Pulmonary artery endothelial cell (primary cell): ENCODE results near the gene CLSTN1. TPM values are rescaled to one million over a fixed set of nuclear protein-coding genes. Genes with fewer than 3 reads are reported as not detected.
"Not testable (repeated sequence)": the region's sequence is repeated elsewhere in the genome, so short reads cannot be mapped to it uniquely, and the experiment has no call there.

Experiments
- DNase-seq: peaks from one replicate; pipeline ENCODE4 v3.0.0-alpha.2; 2011; ENCODE audit warnings: low read depth, low spot score
- total RNA-seq: library from RNA; depleted of rRNA; stranded (reverse); fragments of >200 nt; gene quantifications from 2 replicates; pipeline ENCODE4 v1.2.3, GENCODE V29; 2014

Gene CLSTN1
- total RNA-seq, 1 donor from 2014 or later, result 79.8 TPM

GRCh38 chr1:9764550-9764949, 59.2 kb downstream of the CLSTN1 start:
- DNase-seq, result no peak

- DNase-seq, result no peak
These were observed 59.9 kb downstream of the CLSTN1 start for GRCh38 chr1:9763914-9764313.

- not testable (repeated sequence) for DNase-seq
These were observed 61.3 kb downstream of the CLSTN1 start for GRCh38 chr1:9762446-9762845.

GRCh38 chr1:9761855-9762254, 61.9 kb downstream of the CLSTN1 start:
- no peak for DNase-seq

- DNase-seq, result no peak
These were observed 62.9 kb downstream of the CLSTN1 start for GRCh38 chr1:9760824-9761223.

- no peak for DNase-seq
These were observed 63.8 kb downstream of the CLSTN1 start for GRCh38 chr1:9759939-9760338.

GRCh38 chr1:9758559-9759121, 65.1 kb downstream of the CLSTN1 start:
- DNase-seq, result no peak

GRCh38 chr1:9755441-9755995, 68.2 kb downstream of the CLSTN1 start:
- DNase-seq, result no peak

- peak; percentile 63 for DNase-seq
These were observed 70.6 kb downstream of the CLSTN1 start for GRCh38 chr1:9753121-9753531.

GRCh38 chr1:9751971-9752370, 71.8 kb downstream of the CLSTN1 start:
- no peak for DNase-seq

GRCh38 chr1:9749361-9749760, 74.4 kb downstream of the CLSTN1 start:
- DNase-seq, result no peak

GRCh38 chr1:9748391-9748790, 75.4 kb downstream of the CLSTN1 start:
- not testable (repeated sequence) for DNase-seq

- DNase-seq, result no peak
These were observed 77.1 kb downstream of the CLSTN1 start for GRCh38 chr1:9746651-9747050.

GRCh38 chr1:9746211-9746610, 77.6 kb downstream of the CLSTN1 start:
- no peak for DNase-seq

- no peak for DNase-seq
These were observed 79.5 kb downstream of the CLSTN1 start for GRCh38 chr1:9744106-9744799.

- DNase-seq, result no peak
These were observed 86.1 kb downstream of the CLSTN1 start for GRCh38 chr1:9737671-9738070.

GRCh38 chr1:9737057-9737456, 86.7 kb downstream of the CLSTN1 start:
- DNase-seq, result no peak

GRCh38 chr1:9736241-9736640, 87.5 kb downstream of the CLSTN1 start:
- DNase-seq, result no peak

GRCh38 chr1:9735800-9736199, 88.0 kb downstream of the CLSTN1 start:
- no peak for DNase-seq

GRCh38 chr1:9733160-9733789, 90.5 kb downstream of the CLSTN1 start:
- no peak for DNase-seq

GRCh38 chr1:9732123-9732971, 91.4 kb downstream of the CLSTN1 start:
- DNase-seq, result no peak

GRCh38 chr1:9731561-9731960, 92.2 kb downstream of the CLSTN1 start:
- no peak for DNase-seq
